ENCODE results near the gene ZDHHC19. TPM values are rescaled to one million over a fixed set of nuclear protein-coding genes. Genes with fewer than 3 reads are reported as not detected.
"Not testable (repeated sequence)": the region's sequence is repeated elsewhere in the genome, so short reads cannot be mapped to it uniquely, and the experiment has no call there.

ZDHHC19 gene
- total and polyA plus RNA-seq, 3 experiments from 2014 or later, result not detected

DNA sequence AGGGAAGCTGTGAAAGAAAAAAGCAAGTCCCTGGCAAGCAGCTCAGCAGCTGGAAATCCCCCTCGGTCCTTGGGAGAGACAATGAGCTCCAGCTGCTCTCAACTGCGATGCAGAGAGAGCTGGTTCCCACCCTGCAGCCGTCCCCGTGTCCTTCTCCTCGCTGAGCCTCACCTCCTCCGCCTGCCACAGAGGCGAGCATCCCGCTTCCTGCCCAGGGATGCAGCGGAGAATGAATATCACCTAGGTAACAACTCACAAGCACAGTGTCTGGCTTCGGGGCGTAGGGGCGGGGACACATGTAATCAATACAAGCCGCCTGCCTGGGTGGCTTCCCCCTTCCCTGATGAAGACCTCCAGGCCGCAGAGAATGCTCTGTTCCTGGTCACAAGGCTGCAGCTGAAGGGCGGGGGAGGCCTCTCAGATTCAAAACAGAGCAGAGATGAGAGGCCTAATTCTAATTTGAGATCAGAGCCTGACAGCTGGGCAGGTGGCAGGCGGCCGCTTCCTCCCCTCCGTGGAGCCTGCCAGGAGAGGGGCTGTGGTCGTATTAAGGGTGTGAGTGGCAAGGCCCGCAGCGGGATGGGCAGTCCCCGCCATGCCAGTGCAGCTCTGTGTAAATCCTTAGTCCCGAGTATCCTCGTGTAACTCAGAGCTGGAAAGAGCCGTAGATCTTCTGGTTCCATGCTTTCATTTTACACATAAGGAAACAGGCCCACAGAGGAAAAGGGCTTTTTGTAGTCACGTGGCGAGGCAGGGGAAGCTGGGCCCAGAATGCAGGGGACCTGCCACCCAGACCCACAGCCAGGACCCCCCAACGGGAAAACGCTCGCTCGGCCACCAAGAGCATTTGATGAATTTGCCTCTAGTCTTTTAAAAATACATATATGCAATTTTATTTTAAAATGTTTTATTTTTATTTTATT is 24.3 kb downstream of the ZDHHC19 start:
- H3K4me3 Mint-ChIP-seq, result peak overlapping the region in 6 of 7 donors; percentile 58 to 87 (median 70)
- CTCF ChIA-PET, result interaction anchor here (1.2 to 5.4 kb wide), 4 partner anchors 10 to 114 kb away, joined by 3 to 21 read pairs (median 11); no protein-coding TSS in a partner anchor
- DNase-seq, result peak in 1 of 5 donors; percentile 35

DNA sequence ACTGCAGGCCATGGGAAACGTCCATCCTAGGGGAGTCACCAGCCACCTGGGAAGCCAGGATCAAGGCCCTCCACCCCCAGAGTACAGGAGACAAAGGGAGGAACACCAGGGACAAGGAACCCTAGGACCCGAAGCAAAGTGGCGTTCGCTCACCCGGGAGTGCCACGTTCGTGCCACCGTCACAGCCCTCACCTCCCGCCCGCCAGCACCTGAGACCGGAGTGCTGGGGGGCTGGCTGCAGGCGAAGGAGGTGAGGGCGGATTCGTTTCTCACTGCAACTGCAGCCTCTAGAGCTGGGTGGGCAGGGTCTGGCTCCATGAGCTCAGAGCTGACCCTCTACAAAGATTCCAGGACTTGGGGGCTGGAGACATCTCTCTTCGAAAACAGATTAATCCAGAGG is 26.3 kb downstream of the ZDHHC19 start:
- Histone ChIP-seq H3K9me3 (ENCODE audit: low read length) (no peaks in the 10 kb centered on the region), H3K4me3 (ENCODE audit: low read length) (no peak overlapping the region), H3K27me3 (ENCODE audit: insufficient read depth, low read length, poor library complexity, severe bottlenecking) (no peaks in the 10 kb centered on the region), H3K4me1 (ENCODE audit: insufficient read depth, low read length) (peaks cover 44% of the 10 kb centered on the region), H3K27ac (ENCODE audit: low read depth, low read length) (no peak overlapping the region), H3K36me3 (ENCODE audit: insufficient read depth, low read length) (no peaks in the 10 kb centered on the region)
- H3K4me3 Mint-ChIP-seq, result no peak overlapping the region
- peak overlapping the region in 1 of 8 donors; percentile 7 for H3K27ac Mint-ChIP-seq
- peaks cover 39 to 59% (median 52%) of the 10 kb centered on the region in 3 donors for H3K4me1 Mint-ChIP-seq
- no peaks in the 10 kb centered on the region for H3K9me3 Mint-ChIP-seq
- POLR2A ChIA-PET, result no interaction called here
- no peaks in the 10 kb centered on the region for H3K27me3 Mint-ChIP-seq
- H3K36me3 Mint-ChIP-seq, result no peaks in the 10 kb centered on the region
- CTCF ChIA-PET, result interaction anchor here (5.4 kb wide), 1 partner anchor 112 kb away, joined by 21 read pairs; no protein-coding TSS in a partner anchor
- no peak for DNase-seq

More for the DNA sequence above, 24.3 kb downstream of the ZDHHC19 start:
- Histone ChIP-seq H3K4me1 (ENCODE audit: insufficient read depth, low read length) (peaks cover 25% of the 10 kb centered on the region), H3K4me3 (ENCODE audit: low read length) (peak overlapping the region; percentile 19), H3K36me3 (ENCODE audit: insufficient read depth, low read length) (no peaks in the 10 kb centered on the region), H3K9me3 (ENCODE audit: low read length) (no peaks in the 10 kb centered on the region), H3K27me3 (ENCODE audit: insufficient read depth, low read length, poor library complexity, severe bottlenecking) (no peaks in the 10 kb centered on the region), H3K27ac (ENCODE audit: low read depth, low read length) (peak overlapping the region; percentile 16)
- Mint-ChIP-seq H3K9me3 (no peaks in the 10 kb centered on the region), H3K4me1 (peaks cover 32 to 43% (median 36%) of the 10 kb centered on the region in 3 donors), H3K36me3 (no peaks in the 10 kb centered on the region), H3K27ac (peak overlapping the region; percentile 66 to 96 (median 88)), H3K27me3 (peaks cover 0 to 2% of the 10 kb centered on the region in 2 donors)
- POLR2A ChIA-PET, result no interaction called here

DNA sequence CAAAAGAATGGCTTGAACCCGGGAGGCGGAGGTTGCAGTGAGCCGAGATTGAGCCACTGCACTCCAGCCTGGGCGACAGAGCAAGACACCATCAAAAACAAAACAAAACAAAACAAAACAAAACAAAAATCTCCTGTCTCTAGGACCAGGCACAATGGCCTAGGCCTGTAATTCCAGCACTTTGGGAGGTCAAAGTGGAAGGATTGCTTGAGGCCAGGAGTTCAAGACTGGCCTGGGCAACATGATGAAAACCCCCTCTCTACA is 27.1 kb downstream of the ZDHHC19 start:
- H3K36me3 ChIP-seq (ENCODE audit: insufficient read depth, low read length); H3K4me3 ChIP-seq (ENCODE audit: low read length); H3K27me3 ChIP-seq (ENCODE audit: insufficient read depth, low read length, poor library complexity, severe bottlenecking); H3K36me3 Mint-ChIP-seq; POLR2A ChIA-PET; H3K4me3 Mint-ChIP-seq; DNase-seq; H3K9me3 ChIP-seq (ENCODE audit: low read length); H3K9me3 Mint-ChIP-seq; H3K27me3 Mint-ChIP-seq: not testable (repeated sequence)
- Mint-ChIP-seq H3K4me1 (peaks cover 47 to 66% (median 60%) of the 10 kb centered on the region in 3 donors), H3K27ac (peak overlapping the region in 3 of 8 donors; percentile 9 to 89 (median 60))
- H3K27ac ChIP-seq (ENCODE audit: low read depth, low read length), result peak overlapping the region; percentile 25
- CTCF ChIA-PET, result interaction anchor here (5.4 kb wide), 1 partner anchor 111 kb away, joined by 21 read pairs; no protein-coding TSS in a partner anchor
- peaks cover 52% of the 10 kb centered on the region for H3K4me1 ChIP-seq (ENCODE audit: insufficient read depth, low read length)

DNA sequence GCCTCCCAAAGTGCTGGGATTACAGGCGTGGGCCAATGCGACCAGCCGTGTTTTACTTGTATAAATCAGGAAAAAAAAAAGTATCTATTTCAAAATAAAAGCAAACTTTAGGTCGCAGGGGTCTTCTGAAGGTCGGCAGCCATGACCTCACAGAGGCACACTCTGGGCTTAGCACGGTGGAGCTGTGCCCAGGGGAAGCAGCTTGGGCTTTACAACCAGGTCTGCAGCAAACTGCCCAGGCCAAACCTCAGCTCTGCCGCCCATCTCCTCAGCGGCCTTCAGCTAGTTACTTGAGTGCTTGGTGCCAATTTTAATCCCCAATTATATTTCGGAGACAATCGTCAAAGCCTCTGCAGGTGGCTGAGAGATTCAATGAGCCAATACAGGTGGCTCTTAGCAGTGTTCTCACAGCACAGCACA is 30.1 kb downstream of the ZDHHC19 start:
- H3K27me3 ChIP-seq (ENCODE audit: insufficient read depth, low read length, poor library complexity, severe bottlenecking), result no peaks in the 10 kb centered on the region
- CTCF ChIA-PET, result interaction anchor here (1.0 to 4.7 kb wide), 8 partner anchors 9 to 120 kb away, joined by 3 to 62 read pairs (median 5); no protein-coding TSS in a partner anchor
- Mint-ChIP-seq H3K4me1 (peaks cover 44 to 64% (median 61%) of the 10 kb centered on the region in 3 donors), H3K4me3 (peak overlapping the region in 5 of 7 donors; percentile 11 to 69 (median 63)), H3K9me3 (no peaks in the 10 kb centered on the region), H3K36me3 (no peaks in the 10 kb centered on the region), H3K27ac (peak overlapping the region; percentile 56 to 96 (median 90)), H3K27me3 (no peaks in the 10 kb centered on the region)
- peaks cover 49% of the 10 kb centered on the region for H3K4me1 ChIP-seq (ENCODE audit: insufficient read depth, low read length)
- no peak for DNase-seq
- POLR2A ChIA-PET, result interaction anchor here (0.7 to 3.5 kb wide), 4 partner anchors 10 to 108 kb away, joined by 3 to 18 read pairs (median 3); no protein-coding TSS in a partner anchor
- H3K4me3 ChIP-seq (ENCODE audit: low read length), result no peak overlapping the region
- no peaks in the 10 kb centered on the region for H3K36me3 ChIP-seq (ENCODE audit: insufficient read depth, low read length)
- no peaks in the 10 kb centered on the region for H3K9me3 ChIP-seq (ENCODE audit: low read length)
- peak overlapping the region; percentile 75 for H3K27ac ChIP-seq (ENCODE audit: low read depth, low read length)

DNA sequence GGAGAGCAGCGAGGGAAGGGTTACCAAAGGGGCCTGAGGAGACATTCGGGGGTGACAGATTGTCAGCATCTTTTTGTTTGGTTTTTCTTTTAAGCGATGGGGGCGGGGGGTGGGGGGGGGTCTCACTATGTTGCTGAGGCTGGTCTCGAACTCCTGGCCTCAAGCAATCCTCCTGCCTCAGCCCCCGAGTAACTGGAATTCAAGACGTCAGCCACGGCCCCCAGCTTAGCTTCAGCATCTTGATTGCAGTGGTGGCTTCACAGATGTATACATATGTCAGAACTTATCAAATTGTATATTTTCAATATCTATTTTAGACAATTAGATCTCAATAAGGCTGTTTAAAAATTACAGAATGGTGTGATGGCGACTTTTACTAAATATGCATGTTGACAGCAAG is 30.9 kb downstream of the ZDHHC19 start:
- Histone ChIP-seq H3K27me3 (ENCODE audit: insufficient read depth, low read length, poor library complexity, severe bottlenecking) (no peaks in the 10 kb centered on the region), H3K4me1 (ENCODE audit: insufficient read depth, low read length) (peaks cover 49% of the 10 kb centered on the region), H3K9me3 (ENCODE audit: low read length) (no peaks in the 10 kb centered on the region), H3K36me3 (ENCODE audit: insufficient read depth, low read length) (no peaks in the 10 kb centered on the region), H3K4me3 (ENCODE audit: low read length) (peak overlapping the region; percentile 40), H3K27ac (ENCODE audit: low read depth, low read length) (peak overlapping the region; percentile 75)
- Mint-ChIP-seq H3K36me3 (no peaks in the 10 kb centered on the region), H3K27ac (peak overlapping the region; percentile 89 to 99 (median 96)), H3K4me3 (peak overlapping the region; percentile 17 to 92 (median 72)), H3K27me3 (no peaks in the 10 kb centered on the region), H3K9me3 (no peaks in the 10 kb centered on the region), H3K4me1 (peaks cover 44 to 64% (median 61%) of the 10 kb centered on the region in 3 donors)
- ChIA-PET CTCF (interaction anchor here (1.0 to 4.7 kb wide), 9 partner anchors 12 to 106 kb away, joined by 3 to 62 read pairs (median 6); no protein-coding TSS in a partner anchor), POLR2A (interaction anchor here (0.9 to 3.5 kb wide), 7 partner anchors 11 to 262 kb away, joined by 3 to 18 read pairs (median 6); no protein-coding TSS in a partner anchor)
- no peak for DNase-seq

DNA sequence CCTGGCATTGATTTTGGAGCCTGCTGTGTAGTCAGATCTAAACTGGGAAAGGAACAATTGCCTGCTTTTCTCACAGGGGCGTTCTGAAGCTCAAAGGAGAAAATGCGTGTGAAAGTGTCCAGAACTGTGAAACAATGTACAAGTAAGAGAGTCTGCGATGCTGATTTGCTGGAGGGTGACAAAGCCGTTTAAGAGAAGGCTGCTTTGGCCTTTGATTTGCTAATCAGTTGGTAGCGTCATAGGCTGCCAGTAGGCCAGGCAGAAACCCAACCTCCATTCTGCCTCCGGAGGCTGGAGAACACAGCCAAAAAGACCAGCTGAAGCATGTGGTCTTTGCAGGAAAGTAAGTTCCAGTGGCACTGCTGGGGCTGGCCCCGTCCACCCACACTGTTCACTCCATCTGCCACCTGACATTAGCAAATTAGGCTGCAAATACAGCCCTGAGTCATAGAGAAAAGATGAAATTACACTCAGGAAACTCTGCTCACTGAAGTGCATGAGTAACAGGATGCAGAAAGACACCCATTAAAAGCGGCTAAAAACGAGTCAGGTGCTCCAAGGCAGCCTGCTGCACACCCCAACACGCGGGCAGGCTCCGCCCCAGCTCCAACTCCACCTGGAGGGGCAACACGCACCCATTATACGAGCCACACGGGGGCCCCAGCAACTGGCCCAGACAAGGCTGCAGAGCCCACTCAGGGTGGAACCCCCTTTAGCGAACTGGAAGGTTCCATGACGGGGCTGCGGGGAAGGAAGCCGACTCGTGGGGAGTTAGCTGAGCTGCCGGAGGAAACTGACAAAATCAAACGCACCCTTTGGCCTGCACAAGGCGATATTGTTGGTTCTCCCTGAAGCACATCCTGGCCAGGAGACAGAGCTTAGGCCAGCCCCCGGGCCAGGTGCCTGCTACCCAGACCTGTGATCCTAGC is 31.6 kb downstream of the ZDHHC19 start:
- peak overlapping the region; percentile 17 to 92 (median 72) for H3K4me3 Mint-ChIP-seq
- H3K9me3 Mint-ChIP-seq, result no peaks in the 10 kb centered on the region
- POLR2A ChIA-PET, result interaction anchor here (0.7 to 3.5 kb wide), 9 partner anchors 12 to 263 kb away, joined by 3 to 18 read pairs (median 6); no protein-coding TSS in a partner anchor
- peak overlapping the region; percentile 89 to 99 (median 96) for H3K27ac Mint-ChIP-seq
- peak overlapping the region; percentile 75 for H3K27ac ChIP-seq (ENCODE audit: low read depth, low read length)
- peaks cover 49% of the 10 kb centered on the region for H3K4me1 ChIP-seq (ENCODE audit: insufficient read depth, low read length)
- peak; percentile 74 to 95 (median 87) for DNase-seq
- H3K36me3 Mint-ChIP-seq, result no peaks in the 10 kb centered on the region
- peaks cover 44 to 61% (median 61%) of the 10 kb centered on the region in 3 donors for H3K4me1 Mint-ChIP-seq
- no peaks in the 10 kb centered on the region for H3K9me3 ChIP-seq (ENCODE audit: low read length)
- H3K27me3 Mint-ChIP-seq, result no peaks in the 10 kb centered on the region
- peak overlapping the region; percentile 40 for H3K4me3 ChIP-seq (ENCODE audit: low read length)
- CTCF ChIA-PET, result interaction anchor here (0.7 to 4.7 kb wide), 12 partner anchors 9 to 105 kb away, joined by 3 to 62 read pairs (median 4); no protein-coding TSS in a partner anchor
- H3K27me3 ChIP-seq (ENCODE audit: insufficient read depth, low read length, poor library complexity, severe bottlenecking), result no peaks in the 10 kb centered on the region
- H3K36me3 ChIP-seq (ENCODE audit: insufficient read depth, low read length), result no peaks in the 10 kb centered on the region

DNA sequence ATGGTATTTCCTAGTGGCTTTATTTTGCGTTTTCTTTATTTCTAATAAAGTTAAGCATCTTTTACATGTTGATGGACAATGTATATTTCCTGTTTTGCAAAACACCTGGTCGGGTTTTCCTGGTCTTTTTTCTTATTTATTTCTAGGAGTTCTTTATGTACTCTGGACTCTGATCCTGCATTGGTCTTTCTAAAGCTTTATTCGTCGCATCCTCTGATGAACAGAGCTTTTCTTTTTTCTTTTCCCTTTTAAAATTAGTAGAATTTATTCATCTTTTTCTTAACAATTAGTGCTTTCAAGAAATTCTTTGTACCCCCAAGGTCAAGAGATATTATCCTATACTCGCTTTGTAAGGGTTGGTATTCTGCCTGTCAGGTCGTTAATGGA is 32.2 kb downstream of the ZDHHC19 start:
- no peaks in the 10 kb centered on the region for H3K9me3 ChIP-seq (ENCODE audit: low read length)
- H3K27me3 ChIP-seq (ENCODE audit: insufficient read depth, low read length, poor library complexity, severe bottlenecking), result no peaks in the 10 kb centered on the region
- H3K4me3 ChIP-seq (ENCODE audit: low read length), result peak overlapping the region; percentile 40
- peak overlapping the region; percentile 75 for H3K27ac ChIP-seq (ENCODE audit: low read depth, low read length)
- peaks cover 49% of the 10 kb centered on the region for H3K4me1 ChIP-seq (ENCODE audit: insufficient read depth, low read length)
- Mint-ChIP-seq H3K4me1 (peaks cover 43 to 61% (median 61%) of the 10 kb centered on the region in 3 donors), H3K27me3 (no peaks in the 10 kb centered on the region), H3K36me3 (no peaks in the 10 kb centered on the region), H3K27ac (peak overlapping the region; percentile 89 to 99 (median 96)), H3K9me3 (no peaks in the 10 kb centered on the region), H3K4me3 (peak overlapping the region; percentile 17 to 92 (median 72))
- ChIA-PET POLR2A (interaction anchor here (0.6 to 3.5 kb wide), 6 partner anchors 12 to 323 kb away, joined by 3 to 18 read pairs (median 6); no protein-coding TSS in a partner anchor), CTCF (interaction anchor here (0.7 to 4.7 kb wide), 10 partner anchors 9 to 105 kb away, joined by 3 to 62 read pairs (median 5); no protein-coding TSS in a partner anchor)
- no peak for DNase-seq
- H3K36me3 ChIP-seq (ENCODE audit: insufficient read depth, low read length), result no peaks in the 10 kb centered on the region

Data from CD8-positive, alpha-beta memory T cell (primary cell).